GM21717 (cell line): ENCODE data around the gene SYNRG.

Source experiments
- ATAC-seq: cut with Tn5 transposase; IDR thresholded peaks from one replicate; pipeline ENCODE4 v1.9.1; 2021; ENCODE audit warnings: mild to moderate bottlenecking, moderate library complexity; ENCODE audit not compliant: unreplicated experiment

Gene SYNRG

GRCh38 chr17:37605813-37606505 lies 3.3 kb downstream of the SYNRG start:
- no peak for ATAC-seq

GRCh38 chr17:37605081-37605480 lies 4.1 kb downstream of the SYNRG start:
- no peak for ATAC-seq

- ATAC-seq: no peak
Measured at GRCh38 chr17:37604556-37604955, 4.7 kb downstream of the SYNRG start.

DNA sequence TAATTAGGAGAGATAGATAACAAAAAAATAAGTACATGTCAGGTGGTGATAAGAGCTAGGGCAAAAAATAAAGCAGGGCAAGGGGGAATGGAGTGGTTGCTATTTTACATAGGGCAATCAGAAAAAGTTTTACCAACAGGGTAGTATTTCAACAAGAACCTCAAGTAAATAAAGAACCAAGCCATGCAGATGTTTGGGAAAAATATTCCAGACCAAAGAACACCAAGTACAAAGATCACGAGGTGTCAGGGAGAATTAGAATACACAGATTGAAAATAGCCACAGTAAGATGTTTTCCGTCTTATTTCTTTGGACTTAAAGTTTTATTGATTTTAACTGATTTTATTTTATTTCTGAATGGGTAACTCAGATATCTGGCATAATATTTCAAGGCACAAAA lies 11.1 kb downstream of the SYNRG start:
- no peak for ATAC-seq

DNA sequence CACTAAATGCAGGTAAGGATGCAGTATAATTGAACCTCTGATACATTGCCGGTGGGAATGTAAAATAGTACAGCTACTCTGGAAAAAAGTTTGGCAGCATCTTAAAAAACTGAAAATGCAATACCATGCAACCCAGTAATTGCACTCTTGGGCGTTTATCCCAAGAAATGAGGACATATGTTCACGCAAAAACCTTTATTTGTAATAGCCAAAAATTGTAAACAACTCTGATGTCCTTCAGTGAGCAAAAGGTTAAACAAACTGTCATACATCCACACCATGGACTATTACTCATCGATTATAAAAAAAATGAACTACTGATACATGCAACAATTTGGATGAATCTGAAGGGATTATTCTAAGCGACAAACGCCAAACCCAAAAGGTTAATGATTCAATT lies 16.9 kb downstream of the SYNRG start:
- ATAC-seq: no peak

DNA sequence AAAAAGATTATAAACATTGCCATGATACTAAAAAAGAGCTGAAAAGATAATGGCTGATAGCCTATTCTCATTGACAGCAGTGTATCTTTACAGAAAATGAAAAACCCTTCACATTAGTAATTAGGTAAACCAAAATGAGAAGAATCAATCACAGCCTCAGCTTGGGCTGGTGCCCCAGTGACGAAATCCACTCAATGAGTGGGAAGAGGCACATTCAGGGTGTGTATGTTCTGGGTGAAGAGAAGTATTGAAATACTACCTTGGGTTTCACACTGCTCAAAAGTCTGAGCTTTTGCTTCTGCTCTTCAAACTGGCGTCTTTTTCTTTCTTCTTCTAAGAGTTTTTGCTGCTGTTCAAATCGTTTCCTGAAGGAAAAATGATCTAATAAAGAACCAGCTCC lies 24.2 kb downstream of the SYNRG start:
- no peak for ATAC-seq

GRCh38 chr17:37576281-37576680 lies 32.9 kb downstream of the SYNRG start:
- no peak for ATAC-seq

GRCh38 chr17:37574427-37574826 lies 34.8 kb downstream of the SYNRG start:
- ATAC-seq: no peak

DNA sequence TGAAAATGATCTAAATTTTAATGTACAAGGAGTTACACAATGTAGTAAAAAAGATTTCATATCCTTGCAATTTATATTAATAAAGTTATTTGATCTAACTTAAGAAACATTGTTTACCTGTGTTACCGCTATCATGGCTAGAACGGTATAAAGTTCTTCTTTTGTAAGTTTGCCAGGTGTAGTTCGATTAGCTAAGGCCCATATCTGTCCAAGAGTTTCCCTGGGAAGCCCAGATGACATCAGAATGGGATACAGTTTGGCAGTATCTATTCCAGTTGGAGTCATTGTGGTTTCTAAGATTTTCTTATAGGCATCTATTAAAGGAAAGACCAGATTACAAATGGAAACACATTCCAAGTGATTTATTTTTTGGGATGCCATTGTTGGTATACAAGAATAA lies 37.5 kb downstream of the SYNRG start:
- ATAC-seq: no peak

DNA sequence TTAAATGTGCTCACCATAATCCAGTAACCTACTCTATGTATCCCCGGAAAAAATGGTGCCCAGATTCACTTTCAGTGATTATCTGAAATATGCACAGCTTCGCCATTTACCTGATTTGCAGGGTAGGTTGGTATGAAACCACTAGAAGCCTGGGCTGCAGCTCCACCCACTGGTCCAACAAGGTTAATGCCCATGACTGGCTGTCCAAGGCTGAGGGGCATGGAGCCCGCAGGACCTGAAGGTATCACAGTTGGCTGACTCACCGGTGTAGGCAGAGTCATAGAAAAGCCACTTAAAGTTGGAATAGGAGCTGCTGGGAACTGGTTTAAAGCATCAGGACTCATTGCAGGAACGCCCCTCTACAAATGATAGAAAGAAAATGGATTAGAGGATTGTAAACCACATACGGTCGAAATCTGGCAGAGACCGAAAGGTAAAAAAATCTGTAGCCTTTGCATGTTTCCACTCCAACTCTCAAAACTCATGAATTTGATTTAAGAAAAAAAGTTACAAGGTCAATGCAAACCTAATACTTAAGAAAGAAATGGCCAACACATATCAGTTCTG lies 38.6 kb downstream of the SYNRG start:
- ATAC-seq: no peak

- no peak for ATAC-seq
Measured at GRCh38 chr17:37568350-37569053, 40.7 kb downstream of the SYNRG start.

GRCh38 chr17:37567538-37567937 lies 41.7 kb downstream of the SYNRG start:
- ATAC-seq: no peak

GRCh38 chr17:37567137-37567536 lies 42.1 kb downstream of the SYNRG start:
- ATAC-seq: no peak

DNA sequence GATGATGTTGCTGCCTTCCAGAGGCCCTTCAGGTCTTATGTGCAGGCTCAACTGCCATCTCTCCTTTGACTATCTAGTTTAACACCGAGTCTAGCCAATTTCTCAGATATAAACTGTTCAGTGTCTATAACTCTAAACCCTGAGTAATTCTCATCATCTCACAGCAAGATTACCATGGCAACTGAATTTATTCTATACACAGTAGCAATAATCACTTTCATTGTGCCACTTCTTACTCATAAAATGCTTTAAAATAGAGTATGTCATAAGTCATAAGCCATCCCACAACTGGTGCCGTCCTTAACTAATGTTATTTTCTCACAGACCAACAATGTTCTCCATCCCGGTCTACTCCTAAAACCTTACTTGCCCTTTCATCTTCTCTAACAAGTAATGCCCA lies 45.0 kb downstream of the SYNRG start:
- no peak for ATAC-seq

- ATAC-seq: no peak
Measured at GRCh38 chr17:37562016-37562745, 47.0 kb downstream of the SYNRG start.

DNA sequence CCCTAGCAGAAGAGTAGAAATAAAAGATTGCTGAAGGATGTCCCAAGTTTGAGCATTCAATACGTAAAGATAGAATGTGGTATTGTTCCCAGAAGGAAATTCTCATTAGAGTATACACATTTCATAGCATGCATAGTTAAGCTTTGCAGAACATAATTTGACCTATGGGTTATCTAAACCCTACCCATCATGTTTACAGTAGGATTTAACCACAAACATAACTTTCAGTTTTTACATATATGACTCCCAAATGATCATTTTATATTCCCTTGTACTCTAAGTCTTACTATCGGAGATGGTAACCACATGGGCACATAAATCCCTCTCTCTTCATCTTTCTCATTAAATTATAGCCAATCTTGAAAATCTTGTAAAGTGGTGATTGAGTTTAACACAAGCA lies 50.9 kb downstream of the SYNRG start:
- ATAC-seq: no peak

DNA sequence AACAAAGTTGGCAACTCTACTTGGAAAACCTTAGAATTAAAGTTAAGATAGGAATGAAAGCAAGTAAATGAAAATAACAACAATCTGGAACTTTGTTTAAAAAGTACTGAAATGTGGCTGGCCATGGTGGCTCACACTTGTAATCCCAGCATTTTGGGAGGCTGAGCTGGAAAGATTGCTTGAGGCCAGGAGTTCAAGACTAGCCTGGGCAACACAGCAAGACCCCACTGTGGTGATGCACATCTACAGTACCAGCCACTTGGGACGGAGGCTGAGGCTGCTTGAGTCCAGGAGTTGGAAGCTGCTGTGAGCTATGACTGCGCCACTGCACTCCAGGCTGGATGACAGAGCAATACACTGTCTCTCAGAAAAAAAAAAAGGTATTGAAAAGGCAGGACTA lies 51.7 kb downstream of the SYNRG start:
- no peak for ATAC-seq

- no peak for ATAC-seq
Measured at GRCh38 chr17:37555386-37555785, 53.8 kb downstream of the SYNRG start.

- ATAC-seq: no peak
Measured at GRCh38 chr17:37553401-37553966, 55.7 kb downstream of the SYNRG start.

- no peak for ATAC-seq
Measured at GRCh38 chr17:37551788-37552187, 57.4 kb downstream of the SYNRG start.

DNA sequence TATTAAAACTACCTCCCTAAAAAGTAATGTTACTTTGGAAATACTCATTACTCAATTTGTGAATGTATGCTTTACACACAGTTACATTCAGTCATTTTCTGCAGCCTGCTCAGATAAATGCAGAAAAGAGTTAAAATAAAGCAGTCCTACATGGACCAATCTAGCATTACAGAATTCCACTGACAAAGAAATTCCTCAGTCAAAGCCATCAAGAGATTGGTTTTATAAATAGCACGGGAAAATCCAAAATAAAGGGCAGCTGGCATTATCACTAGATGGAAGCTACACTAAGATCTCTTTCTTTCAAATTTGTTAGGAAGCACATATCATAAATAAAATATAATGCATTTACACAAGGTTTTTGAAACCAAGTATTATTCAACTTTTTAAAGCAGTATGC lies 61.2 kb downstream of the SYNRG start:
- ATAC-seq: no peak
